Upper lobe of left lung (tissue), 6 donors: ENCODE data around the gene CXCL6. TPM values are rescaled to one million over a fixed set of nuclear protein-coding genes. Genes with fewer than 3 reads are reported as not detected.

ENCODE experiments used
- ATAC-seq, 2 donors: fragments of 200-7000 bp; cut with Tn5 transposase; one replicate each; pipeline ENCODE4 v1.9.1; 2022; ENCODE audit warnings: mild to moderate bottlenecking in 2 of 2, moderate library complexity in 2 of 2; ENCODE audit not compliant: low FRiP score in 2 of 2
- DNase-seq, 2 donors: peaks; one replicate each; pipeline ENCODE4 v3.0.0-alpha.2; 2019 to 2020
- H3K27ac ChIP-seq, 4 donors: fragments of 200-600 bp; sonication (generic); one replicate each; pipeline ENCODE4 v1.5.1; 2016 to 2019
- H3K27me3 ChIP-seq, 4 donors: fragments of 200-600 bp; sonication (generic); one replicate each; pipeline ENCODE4 v1.5.1; 2017 to 2019
- H3K36me3 ChIP-seq, 4 donors: fragments of 200-600 bp; sonication (generic); one replicate each; pipeline ENCODE4 v1.5.1; 2016 to 2019
- H3K4me1 ChIP-seq, 4 donors: fragments of 200-600 bp; sonication (generic); one replicate each; pipeline ENCODE4 v1.5.1; 2018 to 2019
- H3K4me3 ChIP-seq, 4 donors: fragments of 200-600 bp; sonication (generic); one replicate each; pipeline ENCODE4 v1.5.1; 2017 to 2019; ENCODE audit warnings: mild to moderate bottlenecking in 2 of 4, moderate library complexity in 1 of 4
- H3K9me3 ChIP-seq, 4 donors: fragments of 200-600 bp; sonication (generic); one replicate each; pipeline ENCODE4 v1.5.1; 2018 to 2019
- EP300 ChIP-seq, 4 donors: sonication (generic); formaldehyde crosslinking; IDR thresholded peaks; one replicate each; pipeline ENCODE4 v1.5.1; 2017; ENCODE audit warnings: antibody characterized with exemption in 4 of 4, control low read depth in 2 of 4
- POLR2A ChIP-seq, 4 donors: fragments of 450-650 bp; IDR thresholded peaks; one replicate each; pipeline ENCODE4 v1.5.1; 2016 to 2017; ENCODE audit warnings: antibody characterized with exemption in 4 of 4, mild to moderate bottlenecking in 2 of 4
- POLR2AphosphoS5 ChIP-seq, 2 donors: sonication (generic); formaldehyde crosslinking; IDR thresholded peaks; one replicate each; pipeline ENCODE4 v1.5.1; 2017; ENCODE audit warnings: antibody characterized with exemption in 2 of 2
- WGBS, 2 donors: methylation state at CpG; one replicate each; pipeline ENCODE4 v1.1.5; 2017 to 2018; 5-methylcytosine and 5-hydroxymethylcytosine counted together
- total RNA-seq, 6 donors: library from RNA; depleted of rRNA in 4 of 6; stranded (reverse); fragments of >200 nt in 4 of 6; gene quantifications; one replicate each; pipeline versions ENCODE4 v1.1.0 to v1.2.1, GENCODE V29; 2016 to 2021
- TF ChIP-seq, protein P1 (sequence below), 6 experiments: fragments of 450-650 bp in 4 of 6; fragments of 200-600 bp in 2 of 6; sonication (generic) in 2 of 6; IDR thresholded peaks; one replicate each; pipeline ENCODE4 v1.5.1; 2016 to 2019; ENCODE audit warnings: antibody characterized with exemption in 6 of 6
- donor health status: DM: no; HTN: no; CAD: no; lungs with moderate emphysema.
- donor health status: DM: no; HTN: yes; CAD: no; lungs with severe emphysema.

The CXCL6 gene
- total RNA-seq, 6 donors from 2014 or later: 0.29 to 19.7 (median 0.71) TPM; not detected in 1

DNA sequence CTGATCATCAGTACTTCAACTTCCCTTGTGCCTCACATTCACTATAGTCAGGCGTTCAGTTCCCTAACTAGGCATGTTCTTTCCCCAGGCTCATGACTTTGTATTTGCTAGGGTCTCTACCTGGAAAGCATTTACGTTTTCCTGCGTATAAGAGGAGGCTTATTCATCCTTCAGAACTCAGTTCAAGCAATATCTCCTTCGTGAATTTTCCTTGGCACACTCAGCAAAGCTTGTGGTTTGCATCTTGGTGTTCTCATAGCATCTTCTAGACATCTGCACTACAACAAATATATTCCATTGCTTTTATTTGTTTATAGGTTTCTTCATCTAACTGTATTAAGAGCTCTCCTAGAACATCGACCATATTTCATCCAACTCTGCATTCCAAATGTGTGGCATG is 2.6 kb downstream of the CXCL6 start:
- Histone ChIP-seq H3K36me3 (no peaks in the 10 kb centered on the region), H3K27me3 (peaks cover 0 to 1% (median 0%) of the 10 kb centered on the region in 4 donors), H3K4me1 (peaks cover 0 to 10% (median 9%) of the 10 kb centered on the region in 4 donors), H3K9me3 (no peaks in the 10 kb centered on the region), H3K27ac (no peak overlapping the region), H3K4me3 (no peak overlapping the region)
- no peak for ATAC-seq
- 90 to 94% methylated on average over 5 of the region's 5 CpGs for WGBS, 2 donors
- TF ChIP-seq EP300 (IDR thresholded peaks at IDR 0.05) (no peak), POLR2AphosphoS5 (IDR thresholded peaks at IDR 0.05) (no peak), POLR2A (IDR thresholded peaks at IDR 0.05) (no peak)
- TF ChIP-seq, protein P1, sequence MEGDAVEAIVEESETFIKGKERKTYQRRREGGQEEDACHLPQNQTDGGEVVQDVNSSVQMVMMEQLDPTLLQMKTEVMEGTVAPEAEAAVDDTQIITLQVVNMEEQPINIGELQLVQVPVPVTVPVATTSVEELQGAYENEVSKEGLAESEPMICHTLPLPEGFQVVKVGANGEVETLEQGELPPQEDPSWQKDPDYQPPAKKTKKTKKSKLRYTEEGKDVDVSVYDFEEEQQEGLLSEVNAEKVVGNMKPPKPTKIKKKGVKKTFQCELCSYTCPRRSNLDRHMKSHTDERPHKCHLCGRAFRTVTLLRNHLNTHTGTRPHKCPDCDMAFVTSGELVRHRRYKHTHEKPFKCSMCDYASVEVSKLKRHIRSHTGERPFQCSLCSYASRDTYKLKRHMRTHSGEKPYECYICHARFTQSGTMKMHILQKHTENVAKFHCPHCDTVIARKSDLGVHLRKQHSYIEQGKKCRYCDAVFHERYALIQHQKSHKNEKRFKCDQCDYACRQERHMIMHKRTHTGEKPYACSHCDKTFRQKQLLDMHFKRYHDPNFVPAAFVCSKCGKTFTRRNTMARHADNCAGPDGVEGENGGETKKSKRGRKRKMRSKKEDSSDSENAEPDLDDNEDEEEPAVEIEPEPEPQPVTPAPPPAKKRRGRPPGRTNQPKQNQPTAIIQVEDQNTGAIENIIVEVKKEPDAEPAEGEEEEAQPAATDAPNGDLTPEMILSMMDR (IDR thresholded peaks at IDR 0.05): no peak
- no peak for DNase-seq

- Histone ChIP-seq H3K4me1 (peaks cover 0 to 10% (median 9%) of the 10 kb centered on the region in 4 donors), H3K9me3 (no peaks in the 10 kb centered on the region), H3K4me3 (no peak overlapping the region), H3K27ac (no peak overlapping the region), H3K27me3 (peaks cover 0 to 1% (median 0%) of the 10 kb centered on the region in 4 donors), H3K36me3 (no peaks in the 10 kb centered on the region)
- ATAC-seq (no peak), DNase-seq (no peak)
- 77 to 80% methylated on average over 3 of the region's 3 CpGs for WGBS, 2 donors
- no peak for TF ChIP-seq POLR2AphosphoS5 (IDR thresholded peaks at IDR 0.05)
- no peak for TF ChIP-seq POLR2A (IDR thresholded peaks at IDR 0.05)
- TF ChIP-seq, protein P1 (IDR thresholded peaks at IDR 0.05): no peak
- no peak for TF ChIP-seq EP300 (IDR thresholded peaks at IDR 0.05)
Measured at GRCh38 chr4:73839715-73840114, 3.2 kb downstream of the CXCL6 start.

GRCh38 chr4:73841243-73841925 is 4.9 kb downstream of the CXCL6 start:
- DNase-seq (no peak), ATAC-seq (no peak)
- Histone ChIP-seq H3K27ac (no peak overlapping the region), H3K27me3 (peaks cover 0 to 1% (median 0%) of the 10 kb centered on the region in 4 donors), H3K36me3 (no peaks in the 10 kb centered on the region), H3K4me3 (no peak overlapping the region), H3K4me1 (peaks cover 0 to 8% (median 7%) of the 10 kb centered on the region in 4 donors), H3K9me3 (no peaks in the 10 kb centered on the region)
- WGBS, 2 donors: 58 to 64% methylated on average over 4 of the region's 4 CpGs
- TF ChIP-seq, protein P1 (IDR thresholded peaks at IDR 0.05): no peak
- no peak for TF ChIP-seq POLR2A (IDR thresholded peaks at IDR 0.05)
- TF ChIP-seq POLR2AphosphoS5 (IDR thresholded peaks at IDR 0.05): no peak
- no peak for TF ChIP-seq EP300 (IDR thresholded peaks at IDR 0.05)

- no peaks in the 10 kb centered on the region for H3K27me3 ChIP-seq
- TF ChIP-seq POLR2A (IDR thresholded peaks at IDR 0.05) (no peak), POLR2AphosphoS5 (IDR thresholded peaks at IDR 0.05) (no peak), EP300 (IDR thresholded peaks at IDR 0.05) (no peak)
- TF ChIP-seq, protein P1 (IDR thresholded peaks at IDR 0.05): no peak
Measured at GRCh38 chr4:73842696-73843095, 6.2 kb downstream of the CXCL6 start.

DNA sequence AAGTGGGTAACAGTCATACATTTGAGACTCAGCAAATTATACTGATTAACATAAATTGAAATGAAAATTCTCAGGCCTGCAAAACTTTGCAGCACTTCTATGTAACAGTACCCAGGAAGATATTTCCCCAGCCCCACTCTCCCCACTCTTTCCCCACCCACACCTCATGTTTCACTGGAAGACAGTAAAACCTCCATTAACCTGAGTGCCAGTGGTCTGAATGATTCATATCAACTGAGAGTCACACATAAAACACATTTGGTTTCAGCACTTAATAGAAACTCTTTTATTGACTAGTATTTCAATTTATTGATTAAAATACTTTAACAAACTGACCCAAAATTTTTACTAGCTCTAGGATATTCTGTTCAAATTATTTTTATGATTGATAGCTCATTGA is 6.9 kb downstream of the CXCL6 start:
- TF ChIP-seq POLR2AphosphoS5 (IDR thresholded peaks at IDR 0.05) (no peak), POLR2A (IDR thresholded peaks at IDR 0.05) (no peak), EP300 (IDR thresholded peaks at IDR 0.05) (no peak)
- TF ChIP-seq, protein P1 (IDR thresholded peaks at IDR 0.05): no peak
- H3K27ac ChIP-seq: no peak overlapping the region
- H3K4me3 ChIP-seq: no peak overlapping the region
- ATAC-seq (no peak), DNase-seq (no peak)
- no peaks in the 10 kb centered on the region for H3K4me1 ChIP-seq
- no peaks in the 10 kb centered on the region for H3K9me3 ChIP-seq
- H3K27me3 ChIP-seq: no peaks in the 10 kb centered on the region
- H3K36me3 ChIP-seq: no peaks in the 10 kb centered on the region

More at GRCh38 chr4:73842696-73843095, 6.2 kb downstream of the CXCL6 start:
- ATAC-seq (no peak), DNase-seq (no peak)
- Histone ChIP-seq H3K4me1 (no peaks in the 10 kb centered on the region), H3K9me3 (no peaks in the 10 kb centered on the region), H3K4me3 (no peak overlapping the region), H3K36me3 (no peaks in the 10 kb centered on the region), H3K27ac (no peak overlapping the region)
